DOHH2 (cell line): ENCODE data around the gene FABP3.

Experiments
- H3F3A ChIP-seq: fragments of 200-600 bp; sonication (generic), shearing (Covaris generic); 2 replicates; pipeline ENCODE4 v1.6.0; 2016; ENCODE audit warnings: antibody characterized with exemption, mild to moderate bottlenecking; ENCODE audit not compliant: control insufficient read depth, insufficient read depth
- H3K27ac ChIP-seq: fragments of 200-600 bp; sonication (generic); 2 replicates; pipeline ENCODE4 v1.5.1; 2014; ENCODE audit warnings: low read depth, mild to moderate bottlenecking, low read length, moderate library complexity
- H3K27me3 ChIP-seq: fragments of 200-600 bp; sonication (generic); 2 replicates; pipeline ENCODE4 v1.6.1; 2014; ENCODE audit warnings: mild to moderate bottlenecking, low read length, mixed read lengths; ENCODE audit not compliant: control insufficient read depth
- H3K36me3 ChIP-seq: fragments of 200-600 bp; sonication (generic); 2 replicates; pipeline ENCODE4 v1.6.1; 2014; ENCODE audit warnings: mild to moderate bottlenecking, low read length, moderate library complexity, mixed read lengths; ENCODE audit not compliant: control insufficient read depth
- H3K4me1 ChIP-seq: fragments of 200-600 bp; sonication (generic); 2 replicates; pipeline ENCODE4 v1.6.1; 2014; ENCODE audit warnings: mild to moderate bottlenecking, low read length, mixed read lengths; ENCODE audit not compliant: control insufficient read depth
- H3K4me2 ChIP-seq: fragments of 200-600 bp; sonication (generic); 2 replicates; pipeline ENCODE4 v1.6.0; 2014; ENCODE audit warnings: mild to moderate bottlenecking, low read length, moderate library complexity
- H3K4me3 ChIP-seq: fragments of 200-600 bp; sonication (generic); 2 replicates; pipeline ENCODE4 v1.5.1; 2014; ENCODE audit warnings: mild to moderate bottlenecking, low read length, mixed read lengths
- H3K79me2 ChIP-seq: fragments of 200-600 bp; sonication (generic); 2 replicates; pipeline ENCODE4 v1.6.1; 2014; ENCODE audit warnings: mild to moderate bottlenecking, low read length, mixed read lengths; ENCODE audit not compliant: control insufficient read depth
- H3K9me2 ChIP-seq: fragments of 200-600 bp; sonication (generic); replicated peaks from 2 replicates; pipeline ENCODE4 v1.6.1; 2014; ENCODE audit warnings: mild to moderate bottlenecking, low read length, mixed read lengths; ENCODE audit not compliant: control insufficient read depth
- H3K9me3 ChIP-seq: fragments of 200-600 bp; sonication (generic); 2 replicates; pipeline ENCODE4 v1.6.1; 2014; ENCODE audit warnings: antibody characterized with exemption, low read length, mixed read lengths; ENCODE audit not compliant: control insufficient read depth, insufficient read depth
- H4K20me1 ChIP-seq: fragments of 200-600 bp; sonication (generic); 2 replicates; pipeline ENCODE4 v1.6.0; 2014; ENCODE audit warnings: low read depth, mild to moderate bottlenecking, antibody characterized with exemption, low read length, moderate library complexity; ENCODE audit not compliant: control insufficient read depth, insufficient read depth
- EZH2phosphoT487 ChIP-seq: fragments of 200-600 bp; sonication (generic); IDR thresholded peaks from 2 replicates; pipeline ENCODE4 v1.6.1; 2017; ENCODE audit warnings: borderline replicate concordance, mild to moderate bottlenecking, antibody characterized with exemption, low read length, moderate library complexity, mixed read lengths
- TF ChIP-seq, protein P1 (sequence below): fragments of 200-600 bp; sonication (generic); IDR thresholded peaks from one replicate; pipeline ENCODE4 v1.5.1; 2014; ENCODE audit warnings: antibody characterized with exemption, mild to moderate bottlenecking, low read depth, low read length; ENCODE audit not compliant: poor library complexity, severe bottlenecking

Gene FABP3

DNA sequence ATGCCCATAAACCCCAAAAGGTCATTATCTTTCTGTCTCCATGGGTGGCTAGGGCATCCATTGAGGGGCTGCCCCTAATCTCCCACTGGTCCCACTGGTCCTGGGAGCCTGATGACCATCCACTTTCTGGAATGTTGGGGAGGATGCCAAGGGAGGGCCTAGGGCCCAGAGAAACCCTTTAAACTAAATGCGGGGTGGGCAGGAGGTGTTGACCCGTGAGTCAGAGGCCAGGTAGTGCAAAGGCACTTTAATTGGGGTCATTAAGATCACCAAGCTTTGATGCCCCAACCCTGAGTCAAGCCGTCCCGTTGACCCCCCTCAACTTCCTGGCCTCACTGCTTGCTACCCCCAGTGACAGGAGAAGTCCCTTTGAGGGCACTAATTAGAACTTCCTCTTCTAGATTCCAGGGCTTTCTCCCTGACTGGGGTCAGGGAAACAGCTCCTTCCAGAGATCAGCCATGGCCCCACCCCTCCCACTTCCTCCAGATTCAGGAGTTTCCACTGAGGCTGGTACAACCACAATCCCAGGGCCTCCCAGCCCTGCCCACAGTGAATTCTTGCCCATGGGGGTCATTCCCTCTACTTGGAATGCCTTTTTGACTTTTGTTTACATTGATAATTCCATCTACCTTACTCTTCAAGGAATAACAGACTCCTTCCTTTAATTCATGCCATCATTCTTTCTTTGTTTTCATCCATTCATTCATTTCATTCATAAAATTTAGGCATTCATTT lies 24.7 kb upstream of the FABP3 start:
- H3K36me3 ChIP-seq = no peaks in the 10 kb centered on the region
- H3K4me2 ChIP-seq = no peak overlapping the region
- no peaks in the 10 kb centered on the region for H3K9me2 ChIP-seq
- no peak overlapping the region for H3K27ac ChIP-seq
- no peaks in the 10 kb centered on the region for H3K9me3 ChIP-seq
- H3K27me3 ChIP-seq = no peaks in the 10 kb centered on the region
- H4K20me1 ChIP-seq = no peaks in the 10 kb centered on the region
- H3F3A ChIP-seq = 0 out of 2 replicates have a peak, but pooled peaks cover 6% of the 10 kb centered on the region
- H3K79me2 ChIP-seq = no peaks in the 10 kb centered on the region
- H3K4me1 ChIP-seq = peaks cover 42% of the 10 kb centered on the region
- no peak for TF ChIP-seq EZH2phosphoT487
- TF ChIP-seq, protein P1, sequence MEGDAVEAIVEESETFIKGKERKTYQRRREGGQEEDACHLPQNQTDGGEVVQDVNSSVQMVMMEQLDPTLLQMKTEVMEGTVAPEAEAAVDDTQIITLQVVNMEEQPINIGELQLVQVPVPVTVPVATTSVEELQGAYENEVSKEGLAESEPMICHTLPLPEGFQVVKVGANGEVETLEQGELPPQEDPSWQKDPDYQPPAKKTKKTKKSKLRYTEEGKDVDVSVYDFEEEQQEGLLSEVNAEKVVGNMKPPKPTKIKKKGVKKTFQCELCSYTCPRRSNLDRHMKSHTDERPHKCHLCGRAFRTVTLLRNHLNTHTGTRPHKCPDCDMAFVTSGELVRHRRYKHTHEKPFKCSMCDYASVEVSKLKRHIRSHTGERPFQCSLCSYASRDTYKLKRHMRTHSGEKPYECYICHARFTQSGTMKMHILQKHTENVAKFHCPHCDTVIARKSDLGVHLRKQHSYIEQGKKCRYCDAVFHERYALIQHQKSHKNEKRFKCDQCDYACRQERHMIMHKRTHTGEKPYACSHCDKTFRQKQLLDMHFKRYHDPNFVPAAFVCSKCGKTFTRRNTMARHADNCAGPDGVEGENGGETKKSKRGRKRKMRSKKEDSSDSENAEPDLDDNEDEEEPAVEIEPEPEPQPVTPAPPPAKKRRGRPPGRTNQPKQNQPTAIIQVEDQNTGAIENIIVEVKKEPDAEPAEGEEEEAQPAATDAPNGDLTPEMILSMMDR = no peak
- no peak overlapping the region for H3K4me3 ChIP-seq

DNA sequence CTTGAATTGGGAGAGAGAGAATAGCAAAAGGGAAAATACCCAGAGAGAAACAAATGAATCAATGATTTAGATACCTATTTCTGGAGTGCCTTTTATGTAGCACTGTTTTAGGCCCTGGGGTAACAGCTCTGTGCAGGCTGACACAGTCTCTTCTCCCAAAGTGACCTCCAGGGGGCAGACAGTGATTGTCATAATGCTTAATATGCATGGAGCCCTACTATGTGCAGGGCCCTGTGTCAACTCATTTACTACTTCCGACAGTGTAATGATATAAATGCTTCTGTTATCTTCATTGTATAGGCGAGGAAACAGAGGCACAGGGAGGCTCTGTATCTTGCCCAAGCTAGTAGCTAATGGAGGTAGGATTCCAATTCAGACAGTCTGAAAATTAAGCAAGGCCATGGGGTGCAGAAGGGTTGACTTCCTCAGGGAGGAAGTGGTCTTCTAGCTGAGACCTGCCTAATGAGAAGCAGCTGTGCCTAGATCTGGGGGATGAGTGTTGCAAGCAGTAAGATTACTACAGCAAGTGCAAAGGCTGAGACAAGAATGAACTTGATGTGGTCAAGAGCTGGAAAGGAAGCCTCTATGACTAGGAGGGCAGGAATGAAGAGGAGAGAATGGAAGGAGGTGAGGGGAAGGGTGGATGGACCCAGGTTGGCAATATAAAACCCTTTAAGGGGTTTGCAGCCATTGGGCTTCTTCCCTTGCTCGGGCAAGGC lies 23.9 kb upstream of the FABP3 start:
- Histone ChIP-seq H3K4me1 (peaks cover 42% of the 10 kb centered on the region), H4K20me1 (no peaks in the 10 kb centered on the region), H3K4me2 (no peak overlapping the region), H3K9me3 (no peaks in the 10 kb centered on the region), H3K4me3 (no peak overlapping the region), H3K36me3 (no peaks in the 10 kb centered on the region), H3K9me2 (no peaks in the 10 kb centered on the region), H3K27me3 (no peaks in the 10 kb centered on the region), H3K79me2 (no peaks in the 10 kb centered on the region), H3F3A (0 out of 2 replicates have a peak, but pooled peaks cover 6% of the 10 kb centered on the region), H3K27ac (no peak overlapping the region)
- TF ChIP-seq, protein P1 = peak; percentile 80
- no peak for TF ChIP-seq EZH2phosphoT487

DNA sequence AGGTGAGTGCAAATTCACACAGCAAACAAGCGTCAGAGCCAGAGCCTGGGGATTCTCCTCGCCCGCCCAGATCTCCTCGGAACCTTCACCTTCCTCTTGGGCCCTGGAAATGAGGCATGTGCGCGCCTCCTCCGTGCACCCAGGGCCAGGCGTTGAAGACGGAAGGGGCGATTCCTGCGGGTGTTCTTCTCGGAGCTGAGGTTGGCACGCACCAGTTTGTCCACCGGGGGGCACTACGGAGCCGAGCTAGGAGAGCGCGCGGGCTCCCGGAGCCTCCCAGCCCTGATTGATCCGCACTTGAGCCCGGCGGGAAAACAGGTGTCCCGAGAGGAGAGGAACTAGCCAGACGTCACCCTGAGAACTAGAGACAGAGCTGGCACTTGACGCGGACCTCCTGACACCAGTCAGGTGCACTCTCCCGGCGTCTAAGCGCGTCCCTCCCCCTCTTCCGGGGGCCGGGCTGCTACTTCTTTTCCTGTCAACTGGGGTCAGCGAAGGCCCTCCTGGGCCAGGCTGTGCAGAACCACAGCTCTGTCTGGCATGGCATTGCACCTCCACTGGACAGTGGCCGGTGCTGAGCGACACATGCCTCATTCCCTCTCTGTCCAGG lies 21.8 kb upstream of the FABP3 start:
- H3K9me2 ChIP-seq = no peaks in the 10 kb centered on the region
- H4K20me1 ChIP-seq = no peaks in the 10 kb centered on the region
- no peaks in the 10 kb centered on the region for H3K36me3 ChIP-seq
- H3K27ac ChIP-seq = peak overlapping the region; percentile 28
- H3K79me2 ChIP-seq = no peaks in the 10 kb centered on the region
- H3K9me3 ChIP-seq = no peaks in the 10 kb centered on the region
- H3K4me1 ChIP-seq = peaks cover 33% of the 10 kb centered on the region
- H3K4me3 ChIP-seq = peak overlapping the region; percentile 70
- H3K4me2 ChIP-seq = peak overlapping the region; percentile 89
- H3K27me3 ChIP-seq = no peaks in the 10 kb centered on the region
- H3F3A ChIP-seq = 0 out of 2 replicates have a peak, but pooled peaks cover 6% of the 10 kb centered on the region
- no peak for TF ChIP-seq EZH2phosphoT487
- TF ChIP-seq, protein P1 = peak; percentile 96
